ENCODE data around the gene E2F2.

The E2F2 gene

DNA sequence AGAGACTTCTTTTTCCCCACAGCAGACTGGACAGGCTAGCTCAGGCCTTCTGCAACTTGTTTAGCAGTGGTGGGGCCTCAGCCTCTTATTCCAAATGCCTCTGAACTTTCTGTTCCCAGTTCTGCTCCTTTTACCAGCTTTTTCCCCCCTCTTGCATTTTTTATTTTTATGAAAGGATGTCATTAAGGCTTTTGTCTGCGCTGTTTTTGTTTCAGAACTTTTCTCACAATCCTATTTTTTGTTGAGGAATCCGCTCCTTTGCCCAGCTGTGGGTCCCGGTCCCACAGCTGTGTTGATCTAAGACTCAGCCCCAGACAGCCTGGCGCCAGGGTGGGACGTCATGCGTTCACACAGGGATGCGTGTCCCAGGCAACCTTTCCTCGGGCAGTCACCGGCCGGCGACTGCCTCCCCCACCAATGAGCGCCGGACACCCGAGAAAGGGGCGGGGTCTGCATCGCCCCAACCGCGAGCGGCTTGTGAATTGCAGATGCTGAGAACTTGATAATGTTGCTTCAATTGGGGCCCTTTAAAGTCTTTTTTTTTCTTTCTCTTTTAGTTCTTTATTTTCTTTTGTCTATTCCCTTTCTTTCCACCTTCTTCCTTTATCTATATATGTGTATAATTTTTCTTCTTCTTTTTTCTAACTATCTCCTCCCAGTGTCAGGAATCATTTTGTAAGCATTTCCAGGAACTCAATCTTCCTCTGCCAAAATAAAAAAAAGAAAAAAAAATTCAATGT lies 31.3 kb upstream of the E2F2 start:
- peak; percentile 94 for DNase-seq (ENCODE audit: low spot score)

DNA sequence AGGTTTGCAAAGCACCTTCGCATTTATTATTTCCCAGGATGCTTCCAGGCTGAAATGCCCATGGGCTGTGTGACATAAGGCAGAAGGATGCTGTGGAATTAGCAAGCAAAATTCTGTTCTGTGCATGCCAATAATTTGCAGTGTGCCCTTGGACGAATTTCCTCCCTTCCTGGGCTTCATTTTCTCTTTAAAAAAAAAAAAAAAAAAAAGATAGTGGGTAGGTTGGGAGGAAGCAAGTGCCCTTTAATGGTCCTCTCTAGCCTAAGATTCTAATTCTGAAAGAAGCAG lies 30.7 kb upstream of the E2F2 start:
- no peak for DNase-seq (ENCODE audit: low spot score)

GRCh38 chr1:23561076-23561812 lies 30.2 kb upstream of the E2F2 start:
- DNase-seq (ENCODE audit: low spot score): no peak

DNA sequence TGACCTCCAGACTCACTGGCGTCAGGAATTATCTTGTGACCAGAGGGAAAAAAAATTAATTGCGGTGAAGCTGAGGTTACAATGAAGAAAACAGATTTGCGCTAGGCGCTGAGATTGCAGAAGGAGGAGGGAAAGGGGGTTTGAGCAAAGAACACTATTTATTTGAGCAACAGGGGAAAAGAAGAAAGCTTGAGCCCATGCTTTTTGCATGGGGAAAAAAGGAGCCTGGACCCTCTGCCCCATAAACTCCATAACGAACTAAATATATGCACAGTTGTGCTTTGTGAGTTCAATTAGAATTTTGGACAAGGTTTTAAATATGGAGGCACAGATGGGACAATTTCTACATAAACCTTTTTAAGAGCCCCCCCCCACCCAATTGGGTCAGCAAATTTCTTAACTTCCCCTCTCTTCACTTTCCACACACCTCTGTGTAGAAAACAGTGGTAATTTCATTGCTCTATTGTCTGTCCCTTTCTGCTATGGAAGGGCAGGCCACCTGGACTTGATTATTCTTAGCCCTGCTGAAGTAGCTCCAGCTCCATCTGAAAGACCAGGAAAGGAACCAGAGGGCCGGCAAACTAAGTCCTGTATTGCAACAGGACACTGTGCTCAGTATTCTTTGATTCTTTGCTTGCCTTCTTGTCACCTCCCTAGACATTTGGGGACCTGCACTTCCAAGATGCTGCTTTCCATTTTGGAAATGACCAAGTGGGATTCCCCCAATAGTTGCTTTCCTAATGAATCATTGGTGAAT lies 29.1 kb upstream of the E2F2 start:
- no peak for DNase-seq (ENCODE audit: low spot score)

GRCh38 chr1:23559136-23559984 lies 28.3 kb upstream of the E2F2 start, which contains the start of gene ID3:
Gene ID3 (minus strand): TSS chr1:23559501. CDS start chr1:23559426, 75 bp downstream.
- peak; percentile 91 for DNase-seq (ENCODE audit: low spot score)

DNA sequence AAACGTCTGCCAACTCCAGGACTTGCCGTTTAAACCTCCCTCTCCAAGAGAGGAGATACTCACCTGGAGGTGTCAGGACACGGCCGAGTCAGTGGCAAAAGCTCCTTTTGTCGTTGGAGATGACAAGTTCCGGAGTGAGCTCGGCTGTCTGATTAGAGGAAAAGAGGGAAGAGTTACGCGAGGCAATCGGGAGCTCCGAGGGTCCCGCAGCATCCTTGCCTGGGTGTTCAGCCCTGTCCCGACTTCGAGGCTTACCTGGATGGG lies 27.8 kb upstream of the E2F2 start:
- no peak for DNase-seq (ENCODE audit: low spot score)

DNA sequence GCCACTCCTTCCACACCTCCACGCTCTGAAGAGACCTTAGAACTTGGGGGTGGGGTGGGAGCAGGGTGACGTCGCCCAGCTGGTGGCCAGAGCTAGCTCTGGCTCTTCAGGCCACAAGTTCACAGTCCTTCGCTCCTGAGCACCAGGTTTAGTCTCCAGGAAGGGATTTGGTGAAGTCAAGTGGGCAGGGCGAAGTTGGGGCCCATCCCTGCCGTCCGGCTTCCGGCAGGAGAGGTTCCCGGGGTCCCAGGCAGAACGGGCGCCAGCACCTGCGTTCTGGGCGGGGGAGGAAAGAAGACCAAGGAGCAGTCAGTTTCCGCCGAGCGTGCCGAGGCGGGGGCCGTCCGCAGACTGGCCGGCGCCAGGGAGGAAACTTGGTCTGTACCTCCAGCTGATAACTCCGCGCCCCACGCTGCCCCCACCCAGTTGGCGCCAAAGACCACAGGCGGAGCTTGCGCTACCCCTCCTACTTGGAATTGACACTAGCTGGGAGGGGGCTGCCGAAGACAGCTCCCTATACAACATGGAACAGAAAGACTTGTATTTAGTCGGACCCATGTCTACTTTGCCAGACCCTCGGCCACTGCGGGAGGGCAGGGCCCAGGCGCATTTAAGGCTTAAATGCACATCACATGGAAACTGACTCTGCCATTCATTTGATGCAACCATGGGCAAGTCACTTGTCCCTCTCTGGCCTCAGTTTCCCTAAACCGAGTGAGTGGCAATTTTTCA lies 27.3 kb upstream of the E2F2 start:
- no peak for DNase-seq (ENCODE audit: low spot score)

- no peak for DNase-seq (ENCODE audit: low spot score)
These were observed 26.6 kb upstream of the E2F2 start for GRCh38 chr1:23557471-23558124.

GRCh38 chr1:23556635-23557470 lies 25.8 kb upstream of the E2F2 start:
- DNase-seq (ENCODE audit: low spot score): peak; percentile 92

- DNase-seq (ENCODE audit: low spot score): peak; percentile 94
These were observed 25.1 kb upstream of the E2F2 start for GRCh38 chr1:23555986-23556634.

- DNase-seq (ENCODE audit: low spot score): no peak
These were observed 24.4 kb upstream of the E2F2 start for GRCh38 chr1:23555270-23555985.

GRCh38 chr1:23554481-23555269 lies 23.6 kb upstream of the E2F2 start:
- peak; percentile 88 for DNase-seq (ENCODE audit: low spot score)

DNA sequence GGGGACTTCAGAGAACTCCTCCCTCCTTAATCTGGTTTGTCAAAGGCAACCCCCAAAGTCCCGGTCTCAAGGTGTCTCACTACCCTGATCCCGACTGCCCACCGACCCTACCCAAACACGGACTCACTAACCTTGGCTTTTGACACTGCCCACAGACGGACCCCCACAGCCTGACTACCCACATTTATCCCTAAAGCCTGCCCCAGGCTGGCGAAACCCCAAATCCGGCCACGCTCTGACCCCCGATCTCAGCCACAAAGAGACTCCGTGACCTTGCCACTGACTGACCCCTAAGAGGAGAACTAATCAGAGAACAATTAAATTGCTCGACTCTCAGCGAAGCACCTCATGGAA lies 23.1 kb upstream of the E2F2 start:
- DNase-seq (ENCODE audit: low spot score): no peak

DNA sequence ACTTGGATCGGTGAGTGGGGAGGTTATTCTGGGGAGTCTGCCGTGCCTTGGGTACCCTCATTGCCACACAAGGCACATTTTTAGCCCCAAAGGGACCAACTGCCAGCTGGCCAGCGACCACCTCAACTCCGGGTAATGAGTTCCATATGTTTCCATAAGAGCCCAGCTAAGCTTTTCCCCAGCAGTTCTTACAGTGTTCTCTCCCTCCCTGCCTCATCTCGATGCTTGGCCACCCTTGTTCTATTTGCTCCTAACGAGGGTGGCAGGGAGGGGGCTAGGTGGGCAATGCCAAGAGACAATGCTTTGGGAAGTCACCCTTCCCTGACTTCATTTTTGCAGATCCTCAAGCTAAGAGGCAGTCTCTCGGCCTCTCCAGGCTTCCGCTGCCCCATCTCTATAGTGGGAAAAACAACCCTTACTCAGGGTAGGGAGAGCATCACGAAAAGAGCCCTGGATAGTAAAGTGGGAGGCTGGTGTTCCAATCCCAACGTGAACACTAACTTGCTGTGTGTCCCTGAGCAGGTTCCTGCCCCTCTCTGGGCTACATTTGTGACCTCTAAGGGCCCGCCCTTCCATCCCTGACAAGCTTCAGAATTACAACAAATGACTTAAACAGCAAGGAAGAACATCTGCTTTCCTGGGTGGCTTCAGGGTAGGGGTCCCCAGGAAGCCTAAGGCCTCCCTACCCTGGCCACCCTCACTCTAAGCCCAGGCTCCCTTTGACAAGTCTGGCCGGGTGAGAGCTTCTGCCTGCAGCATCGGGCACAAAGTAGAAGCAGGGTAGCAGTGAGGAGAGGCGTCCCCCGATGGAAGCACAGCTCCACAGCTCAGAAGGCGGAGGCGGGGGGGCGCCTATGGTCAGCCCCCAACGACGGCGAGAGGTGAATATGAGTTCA lies 22.4 kb upstream of the E2F2 start:
- DNase-seq (ENCODE audit: low spot score): peak; percentile 66

DNA sequence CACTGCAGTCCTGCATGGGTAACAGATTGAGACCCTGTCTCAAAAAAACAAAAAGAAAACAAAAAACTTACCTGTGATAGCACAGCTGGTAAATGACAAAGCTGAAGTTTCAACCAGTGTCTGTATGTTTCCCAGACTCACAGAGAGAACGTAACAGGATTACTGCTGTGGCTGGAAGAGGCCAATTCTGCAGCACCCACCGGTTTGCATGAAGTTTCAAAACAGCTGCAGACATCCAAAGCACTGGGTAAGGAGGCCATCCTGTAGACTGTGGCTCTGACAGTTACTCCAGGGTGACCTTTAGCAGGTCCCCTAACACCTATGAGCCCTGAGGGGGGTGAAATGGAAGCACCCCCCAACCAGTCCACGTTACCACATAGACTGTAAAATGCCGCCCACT lies 20.8 kb upstream of the E2F2 start:
- DNase-seq (ENCODE audit: low spot score): no peak

- peak; percentile 37 for DNase-seq (ENCODE audit: low spot score)
These were observed 17.7 kb upstream of the E2F2 start for GRCh38 chr1:23548704-23549143.

All from cerebellar cortex (tissue), 1 donor.